HCT116 (cell line): Measurements from ENCODE around the gene NEURL2. TPM values are rescaled to one million over a fixed set of nuclear protein-coding genes. Genes with fewer than 3 reads are reported as not detected.

Source experiments
- ATAC-seq: fragments of 200-7000 bp; cut with Tn5 transposase; 2 replicates; pipeline ENCODE4 v1.9.1; 2020; ENCODE audit warnings: mild to moderate bottlenecking, moderate library complexity
- BruUV-seq: library from RNA; stranded (reverse); fragments of 400-500 nt; replicated peaks from 2 replicates; lab custom pipeline; 2021; lab: Mats Ljungman, UMichigan
- CTCF ChIA-PET: fragments of 300-600 bp; sonication (Branson Sonifier 250); formaldehyde crosslinking; loops from one replicate; lab custom pipeline; 2021; ENCODE audit warnings: antibody characterized with exemption; lab: Charles Lee
- POLR2A ChIA-PET: fragments of 300-600, 350-600 bp; sonication (Branson Sonifier 250); formaldehyde crosslinking; loops from one replicate; lab custom pipeline; 2021; ENCODE audit warnings: antibody characterized with exemption; lab: Charles Lee
- RAD21 ChIA-PET, 2 experiments: fragments of 300-600 bp; sonication (Branson Sonifier 250); formaldehyde crosslinking; loops; one replicate each; lab custom pipeline; 2023; ENCODE audit warnings: low total read pairs in 2 of 2; ENCODE audit not compliant: uncharacterized antibody in 2 of 2, unreplicated experiment in 2 of 2, low non-redundant PET in 1 of 2; lab: Charles Lee
- DNase-seq: peaks from one replicate; pipeline ENCODE4 v3.0.0-alpha.2; 2010; ENCODE audit warnings: low read depth, low spot score
- H2AFZ ChIP-seq: fragments of 200-600 bp; shearing (Covaris generic), sonication (generic); 2 replicates; pipeline ENCODE4 v1.6.1; 2017; ENCODE audit warnings: low read depth, mixed run types, mixed read lengths, antibody characterized with exemption, low read length; ENCODE audit not compliant: poor library complexity, severe bottlenecking
- H3K27ac ChIP-seq: 2 replicates; pipeline ENCODE4 v1.5.1; 2012; ENCODE audit warnings: low read depth, low read length
- H3K27me3 ChIP-seq: fragments of 200-600 bp; sonication (generic); 2 replicates; pipeline ENCODE4 v1.6.1; 2016; ENCODE audit warnings: mixed run types, low read length, mixed read lengths; ENCODE audit not compliant: insufficient read depth
- H3K36me3 ChIP-seq, 2 experiments: fragments of 200-500 bp in 1 of 2; fragments of 200-600 bp in 1 of 2; sonication (Bioruptor generic) in 1 of 2; sonication (generic) in 1 of 2; 2 replicates each; pipeline versions ENCODE4 v1.5.1 to v1.6.1; 2014 to 2016; ENCODE audit warnings: low read length in 2 of 2, inconsistent platforms in 1 of 2, mixed read lengths in 1 of 2, mixed run types in 1 of 2; ENCODE audit not compliant: insufficient read depth in 2 of 2, control insufficient read depth in 1 of 2
- H3K4me1 ChIP-seq, 2 experiments: fragments of 200-600 bp in 1 of 2; sonication (generic) in 1 of 2; 2 replicates each; pipeline versions ENCODE4 v1.5.1 to v1.6.1; 2012 to 2017; ENCODE audit warnings: low read length in 2 of 2, inconsistent platforms in 1 of 2, mild to moderate bottlenecking in 1 of 2, mixed read lengths in 1 of 2, mixed run types in 1 of 2, moderate library complexity in 1 of 2; ENCODE audit not compliant: insufficient read depth in 2 of 2, control insufficient read depth in 1 of 2
- H3K4me2 ChIP-seq: fragments of 200-600 bp; sonication (generic); 2 replicates; pipeline ENCODE4 v1.6.1; 2017; ENCODE audit warnings: mixed run types, low read length, mixed read lengths
- H3K4me3 ChIP-seq, 2 experiments: fragments of 200-600 bp in 1 of 2; sonication (generic) in 1 of 2; replicated peaks in 1 of 2; 2 replicates each; pipeline ENCODE4 v1.5.1; 2011 to 2016; ENCODE audit warnings: low read length in 2 of 2, control low read depth in 1 of 2, low read depth in 1 of 2, mild to moderate bottlenecking in 1 of 2, mixed read lengths in 1 of 2, mixed run types in 1 of 2
- H3K79me2 ChIP-seq: fragments of 200-600 bp; sonication (generic); 2 replicates; pipeline ENCODE4 v1.6.1; 2017; ENCODE audit warnings: mild to moderate bottlenecking, mixed run types, low read length, moderate library complexity, mixed read lengths; ENCODE audit not compliant: insufficient read depth
- H3K9ac ChIP-seq: fragments of 200-600 bp; sonication (generic); 2 replicates; pipeline ENCODE4 v1.6.1; 2016; ENCODE audit warnings: low read length, mixed read lengths
- H3K9me2 ChIP-seq: fragments of 200-600 bp; sonication (generic), shearing (Covaris generic); 2 replicates; pipeline ENCODE4 v1.6.1; 2017; ENCODE audit warnings: mixed run types, mild to moderate bottlenecking, moderate library complexity; ENCODE audit not compliant: insufficient read depth
- H3K9me3 ChIP-seq, 2 experiments: fragments of 200-500 bp in 1 of 2; fragments of 200-600 bp in 1 of 2; sonication (Bioruptor generic) in 1 of 2; sonication (generic) in 1 of 2; 2 replicates each; pipeline ENCODE4 v1.6.1; 2014 to 2017; ENCODE audit warnings: low read length in 2 of 2, mixed read lengths in 2 of 2, inconsistent platforms in 1 of 2, low read depth in 1 of 2, mild to moderate bottlenecking in 1 of 2, mixed run types in 1 of 2, moderate library complexity in 1 of 2; ENCODE audit not compliant: control insufficient read depth in 1 of 2, insufficient read depth in 1 of 2
- H4K20me1 ChIP-seq: fragments of 200-600 bp; sonication (generic), shearing (Covaris generic); 2 replicates; pipeline ENCODE4 v1.6.1; 2017; ENCODE audit warnings: mixed run types, mild to moderate bottlenecking, moderate library complexity; ENCODE audit not compliant: insufficient read depth
- ATF3 ChIP-seq: IDR thresholded peaks from 2 replicates; pipeline ENCODE4 v1.6.1; 2012
- CBX3 ChIP-seq: IDR thresholded peaks from 2 replicates; pipeline ENCODE4 v1.6.1; 2012; ENCODE audit warnings: low read depth
- CTCF ChIP-seq, 3 experiments: fragments of 200-600 bp in 1 of 3; sonication (generic) in 1 of 3; IDR thresholded peaks in 2 of 3; conservative IDR thresholded peaks in 1 of 3; 2 replicates each; pipeline ENCODE4 v1.5.1; 2012 to 2017; ENCODE audit warnings: low read depth in 2 of 3, low read length in 2 of 3, antibody characterized with exemption in 1 of 3, borderline replicate concordance in 1 of 3, control low read depth in 1 of 3, mild to moderate bottlenecking in 1 of 3, mixed read lengths in 1 of 3, mixed run types in 1 of 3, moderate library complexity in 1 of 3; ENCODE audit not compliant: insufficient read depth in 1 of 3
- ELF1 ChIP-seq: IDR thresholded peaks from 2 replicates; pipeline ENCODE4 v1.6.1; 2012; ENCODE audit warnings: low read depth, borderline replicate concordance
- MAX ChIP-seq: IDR thresholded peaks from 2 replicates; pipeline ENCODE4 v1.6.1; 2012
- POLR2A ChIP-seq: IDR thresholded peaks from 2 replicates; pipeline ENCODE4 v1.7.0; 2011; ENCODE audit warnings: borderline replicate concordance; ENCODE audit not compliant: insufficient read depth, insufficient read length; ENCODE audit errors: extremely low read depth
- POLR2AphosphoS5 ChIP-seq: IDR thresholded peaks from 2 replicates; pipeline ENCODE4 v1.6.1; 2011; ENCODE audit warnings: mild to moderate bottlenecking, low read depth, low read length, moderate library complexity
- SIN3A ChIP-seq: IDR thresholded peaks from 2 replicates; pipeline ENCODE4 v1.6.1; 2012; ENCODE audit warnings: low read depth
- SRF ChIP-seq: IDR thresholded peaks from 2 replicates; pipeline ENCODE4 v1.6.1; 2012; ENCODE audit warnings: low read depth
- ZBTB33 ChIP-seq: IDR thresholded peaks from 2 replicates; pipeline ENCODE4 v1.6.1; 2011; ENCODE audit warnings: mild to moderate bottlenecking, low read length, moderate library complexity; ENCODE audit not compliant: insufficient replicate concordance; ENCODE audit errors: extremely low read depth
- intact Hi-C: fragments of 100-400 bp; cut with micrococcal nuclease; formaldehyde crosslinking; loops from 2 replicates; pipeline ENCODE4 v1.10.0; 2022
- total RNA-seq: library from RNA; stranded (reverse); gene quantifications from one replicate; pipeline ENCODE4 v1.2.1, GENCODE V29; 2021; ENCODE audit not compliant: unreplicated experiment
- TF ChIP-seq, protein P1 (sequence below): IDR thresholded peaks from 2 replicates; pipeline ENCODE4 v1.6.1; 2012; ENCODE audit warnings: low read depth

Gene NEURL2
- total RNA-seq, 1 experiment from 2014 or later, result 0.96 TPM

GRCh38 chr20:45913116-45913515 is 22.1 kb upstream of the NEURL2 start:
- no TSS peak for BruUV-seq
- Histone ChIP-seq H3K4me1 (peaks cover 0 to 15% of the 10 kb centered on the region in 2 experiments; a peak in 3 of 4 replicates), H3K9ac (no peak overlapping the region), H3K36me3 (no peaks in the 10 kb centered on the region), H2AFZ (no peak overlapping the region), H4K20me1 (no peaks in the 10 kb centered on the region), H3K9me3 (no peaks in the 10 kb centered on the region), H3K4me2 (no peak overlapping the region), H3K27me3 (no peaks in the 10 kb centered on the region), H3K9me2 (no peaks in the 10 kb centered on the region), H3K27ac (no peak overlapping the region), H3K4me3 (no peak overlapping the region), H3K79me2 (no peaks in the 10 kb centered on the region)
- ATAC-seq (no peak), DNase-seq (no peak)
- ChIA-PET CTCF (no interaction called here), RAD21 (no interaction called here), POLR2A (no interaction called here)
- TF ChIP-seq ZBTB33 (no peak), MAX (no peak), SRF (no peak), CTCF (IDR thresholded peaks at IDR 0.05 in 2 of 3, conservative IDR thresholded peaks at IDR 0.05 in 1 of 3; ENCODE audit: borderline replicate concordance in 1 of 3, insufficient read depth in 1 of 3, low read depth in 2 of 3, low read length in 2 of 3) (no peak), POLR2AphosphoS5 (no peak), POLR2A (no peak), ATF3 (no peak), CBX3 (no peak), SIN3A (no peak), ELF1 (no peak)
- TF ChIP-seq, protein P1, sequence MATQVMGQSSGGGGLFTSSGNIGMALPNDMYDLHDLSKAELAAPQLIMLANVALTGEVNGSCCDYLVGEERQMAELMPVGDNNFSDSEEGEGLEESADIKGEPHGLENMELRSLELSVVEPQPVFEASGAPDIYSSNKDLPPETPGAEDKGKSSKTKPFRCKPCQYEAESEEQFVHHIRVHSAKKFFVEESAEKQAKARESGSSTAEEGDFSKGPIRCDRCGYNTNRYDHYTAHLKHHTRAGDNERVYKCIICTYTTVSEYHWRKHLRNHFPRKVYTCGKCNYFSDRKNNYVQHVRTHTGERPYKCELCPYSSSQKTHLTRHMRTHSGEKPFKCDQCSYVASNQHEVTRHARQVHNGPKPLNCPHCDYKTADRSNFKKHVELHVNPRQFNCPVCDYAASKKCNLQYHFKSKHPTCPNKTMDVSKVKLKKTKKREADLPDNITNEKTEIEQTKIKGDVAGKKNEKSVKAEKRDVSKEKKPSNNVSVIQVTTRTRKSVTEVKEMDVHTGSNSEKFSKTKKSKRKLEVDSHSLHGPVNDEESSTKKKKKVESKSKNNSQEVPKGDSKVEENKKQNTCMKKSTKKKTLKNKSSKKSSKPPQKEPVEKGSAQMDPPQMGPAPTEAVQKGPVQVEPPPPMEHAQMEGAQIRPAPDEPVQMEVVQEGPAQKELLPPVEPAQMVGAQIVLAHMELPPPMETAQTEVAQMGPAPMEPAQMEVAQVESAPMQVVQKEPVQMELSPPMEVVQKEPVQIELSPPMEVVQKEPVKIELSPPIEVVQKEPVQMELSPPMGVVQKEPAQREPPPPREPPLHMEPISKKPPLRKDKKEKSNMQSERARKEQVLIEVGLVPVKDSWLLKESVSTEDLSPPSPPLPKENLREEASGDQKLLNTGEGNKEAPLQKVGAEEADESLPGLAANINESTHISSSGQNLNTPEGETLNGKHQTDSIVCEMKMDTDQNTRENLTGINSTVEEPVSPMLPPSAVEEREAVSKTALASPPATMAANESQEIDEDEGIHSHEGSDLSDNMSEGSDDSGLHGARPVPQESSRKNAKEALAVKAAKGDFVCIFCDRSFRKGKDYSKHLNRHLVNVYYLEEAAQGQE, result no peak
- intact Hi-C loops, result no loop called here
